Measurements from ENCODE around the gene STARD9.

- TF ChIP-seq CTCF (conservative IDR thresholded peaks at IDR 0.05) (no peak), ZFX (IDR thresholded peaks at IDR 0.05) (no peak)
Measured at GRCh38 chr15:42692536-42692935, 117.1 kb downstream of the STARD9 start.
